GM12878 (cell line): ENCODE results near the gene SULT2B1. TPM values are rescaled to one million over a fixed set of nuclear protein-coding genes. Genes with fewer than 3 reads are reported as not detected.

Experiments
- ATAC-seq: fragments of 200-7000 bp; cut with Tn5 transposase; 3 replicates; pipeline ENCODE4 v1.9.1; 2020; ENCODE audit warnings: mild to moderate bottlenecking, moderate library complexity
- BruUV-seq: library from RNA; stranded (reverse); fragments of 400-500 nt; replicated peaks from 2 replicates; lab custom pipeline; 2021; lab: Mats Ljungman, UMichigan
- CTCF ChIA-PET: fragments of 300-600 bp; sonication (Branson Sonifier 250); formaldehyde crosslinking; extraction: SDS; loops from one replicate; lab custom pipeline; 2021; ENCODE audit warnings: inconsistent platforms; lab: Yijun Ruan, JAX
- POLR2A ChIA-PET: fragments of 350-600 bp; formaldehyde crosslinking; extraction: SDS; loops from one replicate; lab custom pipeline; 2021; ENCODE audit warnings: inconsistent platforms; lab: Charles Lee
- RAD21 ChIA-PET: fragments of 300-600 bp; sonication (Branson Sonifier 250); formaldehyde crosslinking; loops from one replicate; lab custom pipeline; 2023; ENCODE audit warnings: antibody characterized with exemption; ENCODE audit not compliant: unreplicated experiment; lab: Charles Lee
- SMC1A ChIA-PET: fragments of 300-600 bp; sonication (Branson Sonifier 250); formaldehyde crosslinking; loops from one replicate; lab custom pipeline; 2023; ENCODE audit not compliant: unreplicated experiment, uncharacterized antibody; lab: Charles Lee
- DNase-seq: peaks from one replicate; pipeline ENCODE4 v3.0.0-alpha.2; 2011; ENCODE audit warnings: low read depth, low spot score
- FAIRE-seq: peaks from 3 replicates; lab custom pipeline; 2011; peaks lifted over from hg19 to GRCh38; lab: Jason Lieb, UNC
- H2AFZ ChIP-seq: 2 replicates; pipeline ENCODE4 v1.6.0; 2011; ENCODE audit warnings: low read depth, low read length, control low read depth; ENCODE audit not compliant: control insufficient read depth
- H3K27ac ChIP-seq: 2 replicates; pipeline ENCODE4 v1.5.1; 2011; ENCODE audit warnings: control low read depth; ENCODE audit not compliant: control insufficient read depth, insufficient read depth
- H3K27me3 ChIP-seq, 2 experiments: replicated peaks in 1 of 2; 2 replicates each; pipeline versions ENCODE4 v1.6.0 to v1.6.1; 2011; ENCODE audit warnings: low read length in 1 of 2; ENCODE audit not compliant: control insufficient read depth in 2 of 2, insufficient read depth in 2 of 2
- H3K36me3 ChIP-seq, 2 experiments: 2 replicates each; pipeline ENCODE4 v1.5.1; 2011; ENCODE audit warnings: low read length in 1 of 2; ENCODE audit not compliant: control insufficient read depth in 2 of 2, insufficient read depth in 2 of 2
- H3K4me1 ChIP-seq: 2 replicates; pipeline ENCODE4 v1.6.1; 2011; ENCODE audit warnings: mild to moderate bottlenecking, low read length, moderate library complexity, mixed read lengths; ENCODE audit not compliant: control insufficient read depth, insufficient read depth
- H3K4me2 ChIP-seq: 2 replicates; pipeline ENCODE4 v1.6.0; 2011; ENCODE audit warnings: control low read depth; ENCODE audit not compliant: control insufficient read depth, insufficient read depth
- H3K4me3 ChIP-seq: fragments of 200-600 bp; sonication (generic); 2 replicates; pipeline ENCODE4 v1.5.1; 2016
- H3K79me2 ChIP-seq: 2 replicates; pipeline ENCODE4 v1.6.0; 2011; ENCODE audit warnings: low read length; ENCODE audit not compliant: control insufficient read depth, insufficient read depth
- H3K9ac ChIP-seq: 2 replicates; pipeline ENCODE4 v1.8.0; 2011; ENCODE audit warnings: low read length, control low read depth, mixed read lengths; ENCODE audit not compliant: control insufficient read depth, insufficient read depth
- H3K9me3 ChIP-seq: replicated peaks from 3 replicates; pipeline ENCODE4 v1.5.1; 2011; ENCODE audit warnings: mild to moderate bottlenecking, low read length; ENCODE audit not compliant: control insufficient read depth, insufficient read depth
- H4K20me1 ChIP-seq: 2 replicates; pipeline ENCODE4 v1.6.0; 2011; ENCODE audit not compliant: control insufficient read depth, insufficient read depth
- BHLHE40 ChIP-seq, 2 experiments: fragments of 450-650 bp in 1 of 2; IDR thresholded peaks; 2 replicates each; pipeline ENCODE4 v1.6.1; 2011 to 2017; ENCODE audit warnings: low read depth in 2 of 2, borderline replicate concordance in 1 of 2, improper control_type of control experiment in 1 of 2, low read length in 1 of 2, mild to moderate bottlenecking in 1 of 2
- CBFB ChIP-seq: IDR thresholded peaks from 2 replicates; pipeline ENCODE4 v1.6.1; 2016; ENCODE audit warnings: antibody characterized with exemption, low read depth
- CHD2 ChIP-seq: IDR thresholded peaks from 2 replicates; pipeline ENCODE4 v1.6.1; 2011; ENCODE audit warnings: low read depth, low read length, improper control_type of control experiment, borderline replicate concordance
- HDAC2 ChIP-seq: fragments of 200-600 bp; sonication (generic); IDR thresholded peaks from 2 replicates; pipeline ENCODE4 v1.6.1; 2017
- KAT2A ChIP-seq: conservative IDR thresholded peaks from 2 replicates; pipeline ENCODE4 v1.6.1; 2011; ENCODE audit warnings: low read depth, low read length; ENCODE audit not compliant: control insufficient read depth
- KLF5 ChIP-seq: fragments of 450-650 bp; IDR thresholded peaks from 2 replicates; pipeline ENCODE4 v1.6.1; 2014; ENCODE audit warnings: mild to moderate bottlenecking; ENCODE audit not compliant: partially characterized antibody
- NRF1 ChIP-seq: conservative IDR thresholded peaks from 2 replicates; pipeline ENCODE4 v1.6.1; 2011; ENCODE audit warnings: mild to moderate bottlenecking, low read depth, low read length, improper control_type of control experiment
- POLR2A ChIP-seq: IDR thresholded peaks from 2 replicates; pipeline ENCODE4 v1.6.1; 2011; ENCODE audit warnings: low read depth, mild to moderate bottlenecking, low read length
- SMARCA5 ChIP-seq: fragments of 450-650 bp; IDR thresholded peaks from 2 replicates; pipeline ENCODE4 v1.6.1; 2017; ENCODE audit warnings: mild to moderate bottlenecking
- SP1 ChIP-seq: IDR thresholded peaks from one replicate; pipeline ENCODE4 v1.6.1; 2011; ENCODE audit warnings: low read depth, low read length
- STAT1 ChIP-seq: fragments of 450-650 bp; conservative IDR thresholded peaks from 2 replicates; pipeline ENCODE4 v1.6.1; 2014; ENCODE audit warnings: antibody characterized with exemption, mild to moderate bottlenecking
- WGBS: methylation state at CpG from one replicate; pipeline ENCODE4 v1.1.6; 2016; ENCODE audit warnings: low lambda C conversion rate; ENCODE audit not compliant: insufficient replicate concordance, insufficient coverage; ENCODE audit errors: missing lambda C conversion rate; 5-methylcytosine and 5-hydroxymethylcytosine counted together
- in situ Hi-C: fragments of 300-500 bp; cut with MboI; formaldehyde crosslinking; loops from 9 replicates; pipeline ENCODE4 v1.14.3; 2018; ENCODE audit warnings: mixed read lengths
- intact Hi-C: fragments of 100-400 bp; cut with micrococcal nuclease; formaldehyde crosslinking; loops from one replicate; pipeline ENCODE4 v1.14.2; 2022; ENCODE audit not compliant: unreplicated experiment
- polyA plus RNA-seq, 11 experiments: library from polyadenylated mRNA; depleted of rRNA in 4 of 11; unstranded in 6 of 11; stranded (reverse) in 5 of 11; fragments of >200 nt; fragmentation: Nextera tagmentation in 4 of 11; fragmentation: Illumina TruSeq in 1 of 11; extraction: Ambion mirVana in 4 of 11; extraction: Trizol in 1 of 11; gene quantifications; 1 replicate in 1 of 11; 2 replicates in 10 of 11; pipeline versions ENCODE4 v1.2.1 to v1.2.3, GENCODE V29; 2011 to 2016; ENCODE audit warnings: inconsistent platforms in 2 of 11, missing spikeins in 2 of 11, low read depth in 1 of 11
- total RNA-seq, 4 experiments: library from RNA; depleted of rRNA in 3 of 4; stranded (reverse); fragments of >200 nt in 3 of 4; fragmentation: Illumina TruSeq in 1 of 4; extraction: Trizol in 1 of 4; gene quantifications; 2 replicates each; pipeline versions ENCODE4 v1.2.1 to v1.2.3, GENCODE V29; 2013 to 2021
- TF ChIP-seq, protein P1 (sequence below): fragments of 450-650 bp; formaldehyde crosslinking; IDR thresholded peaks from 2 replicates; pipeline ENCODE4 v1.4.0; 2020; ENCODE audit warnings: mild to moderate bottlenecking, moderate library complexity
- TF ChIP-seq, protein P2 (sequence below): IDR thresholded peaks from 2 replicates; pipeline ENCODE4 v1.6.1; 2011; ENCODE audit warnings: low read depth, low read length, improper control_type of control experiment, borderline replicate concordance

The SULT2B1 gene
- total and polyA plus RNA-seq, 10 of the 15 experiments (the other 5 are each of a cell fraction or from before 2014, with no cell fraction given): 0.11 to 0.14 TPM; not detected in 8

DNA sequence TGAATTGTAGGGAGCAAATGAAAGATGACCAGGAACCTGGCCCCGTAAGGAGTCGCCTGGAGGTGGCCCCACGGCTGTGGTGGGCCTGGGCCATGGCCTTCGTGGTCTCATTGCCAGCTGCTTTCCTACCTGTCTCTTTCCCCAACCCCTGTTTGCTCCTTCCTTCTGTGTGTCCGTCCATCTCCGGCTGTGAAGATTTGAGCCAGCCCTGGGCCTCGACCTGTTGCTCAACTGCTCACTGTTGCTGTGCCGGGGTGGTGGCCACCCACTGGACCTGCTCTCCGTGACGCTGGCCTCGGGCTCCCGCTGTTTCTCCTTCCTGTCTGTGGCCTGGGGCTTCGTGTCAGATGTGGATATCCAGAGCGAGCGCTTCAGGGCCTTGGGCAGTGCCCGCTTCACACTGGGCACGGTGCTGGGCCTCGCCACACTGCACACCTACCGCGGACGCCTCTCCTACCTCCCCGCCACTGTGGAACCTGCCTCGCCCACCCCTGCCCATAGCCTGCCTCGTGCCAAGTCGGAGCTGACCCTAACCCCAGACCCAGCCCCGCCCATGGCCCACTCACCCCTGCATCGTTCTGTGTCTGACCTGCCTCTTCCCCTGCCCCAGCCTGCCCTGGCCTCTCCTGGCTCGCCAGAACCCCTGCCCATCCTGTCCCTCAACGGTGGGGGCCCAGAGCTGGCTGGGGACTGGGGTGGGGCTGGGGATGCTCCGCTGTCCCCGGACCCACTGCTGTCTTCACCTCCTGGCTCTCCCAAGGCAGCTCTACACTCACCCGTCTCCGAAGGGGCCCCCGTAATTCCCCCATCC, 76.7 kb downstream of the SULT2B1 start:
- 95% methylated on average over 29 of the region's 34 CpGs for WGBS
- no peak overlapping the region for H2AFZ ChIP-seq
- no peak overlapping the region for H3K4me2 ChIP-seq
- no peak overlapping the region for H3K27ac ChIP-seq
- peaks cover 10% of the 10 kb centered on the region for H3K4me1 ChIP-seq
- no peaks in the 10 kb centered on the region for H4K20me1 ChIP-seq
- no peak for DNase-seq
- no peak for TF ChIP-seq SP1
- no peak for TF ChIP-seq CBFB
- TF ChIP-seq CHD2: no peak
- no peak for TF ChIP-seq BHLHE40 (IDR thresholded peaks at IDR 0.05; ENCODE audit: borderline replicate concordance in 1 of 2, low read depth in 2 of 2, low read length in 1 of 2)
- TF ChIP-seq POLR2A: 0 out of 2 replicates have a peak, but pooled peaks have one; percentile 20
- no peak for TF ChIP-seq SMARCA5
- SMC1A ChIA-PET: no interaction called here
- in situ Hi-C loops: loop anchor here (25.0 kb wide), 1 partner anchor 1259 kb away; the partner anchor contains the start of genes AKT1S1, IL4I1 and TBC1D17
- H3K36me3 ChIP-seq: peaks cover 4 to 8% of the 10 kb centered on the region in 2 experiments; a peak in 3 of 4 replicates
- no peak for FAIRE-seq
- ATAC-seq: no peak
- intact Hi-C loops: no loop called here
- no peaks in the 10 kb centered on the region for H3K9me3 ChIP-seq
- no TSS peak for BruUV-seq
- RAD21 ChIA-PET: interaction anchor here (1.6 kb wide), 1 partner anchor 10 kb away, joined by 6 read pairs; the partner anchor contains the start of genes RPL18 and SPHK2
- H3K9ac ChIP-seq: no peak overlapping the region
- no peak overlapping the region for H3K4me3 ChIP-seq
- H3K27me3 ChIP-seq: no peaks in the 10 kb centered on the region
- peaks cover 9% of the 10 kb centered on the region for H3K79me2 ChIP-seq
- CTCF ChIA-PET: no interaction called here
- POLR2A ChIA-PET: interaction anchor here (0.7 kb wide), 1 partner anchor 348 kb away, joined by 4 read pairs; no protein-coding TSS in a partner anchor

DNA sequence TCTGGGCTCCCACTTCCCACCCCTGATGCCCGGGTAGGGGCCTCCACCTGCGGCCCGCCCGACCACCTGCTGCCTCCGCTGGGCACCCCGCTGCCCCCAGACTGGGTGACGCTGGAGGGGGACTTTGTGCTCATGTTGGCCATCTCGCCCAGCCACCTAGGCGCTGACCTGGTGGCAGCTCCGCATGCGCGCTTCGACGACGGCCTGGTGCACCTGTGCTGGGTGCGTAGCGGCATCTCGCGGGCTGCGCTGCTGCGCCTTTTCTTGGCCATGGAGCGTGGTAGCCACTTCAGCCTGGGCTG, 77.3 kb downstream of the SULT2B1 start:
- Histone ChIP-seq H3K4me3 (no peak overlapping the region), H3K4me1 (peaks cover 16% of the 10 kb centered on the region), H3K4me2 (no peak overlapping the region), H3K9ac (no peak overlapping the region), H3K36me3 (peaks cover 4 to 8% of the 10 kb centered on the region in 2 experiments; a peak in 3 of 4 replicates), H3K79me2 (peaks cover 7% of the 10 kb centered on the region), H3K9me3 (no peaks in the 10 kb centered on the region), H2AFZ (no peak overlapping the region), H4K20me1 (no peaks in the 10 kb centered on the region), H3K27ac (no peak overlapping the region), H3K27me3 (no peaks in the 10 kb centered on the region)
- POLR2A ChIA-PET: interaction anchor here (0.7 kb wide), 1 partner anchor 348 kb away, joined by 4 read pairs; no protein-coding TSS in a partner anchor
- no peak for ATAC-seq
- in situ Hi-C loops (loop anchor here (25.0 kb wide), 1 partner anchor 1258 kb away; the partner anchor contains the start of genes AKT1S1, IL4I1 and TBC1D17), intact Hi-C loops (no loop called here)
- FAIRE-seq: no peak
- SMC1A ChIA-PET: no interaction called here
- WGBS: 96% methylated on average over 22 of the region's 22 CpGs
- CTCF ChIA-PET: no interaction called here
- RAD21 ChIA-PET: no interaction called here
- BruUV-seq: no TSS peak
- no peak for DNase-seq
- no peak for TF ChIP-seq CBFB
- TF ChIP-seq, protein P1, sequence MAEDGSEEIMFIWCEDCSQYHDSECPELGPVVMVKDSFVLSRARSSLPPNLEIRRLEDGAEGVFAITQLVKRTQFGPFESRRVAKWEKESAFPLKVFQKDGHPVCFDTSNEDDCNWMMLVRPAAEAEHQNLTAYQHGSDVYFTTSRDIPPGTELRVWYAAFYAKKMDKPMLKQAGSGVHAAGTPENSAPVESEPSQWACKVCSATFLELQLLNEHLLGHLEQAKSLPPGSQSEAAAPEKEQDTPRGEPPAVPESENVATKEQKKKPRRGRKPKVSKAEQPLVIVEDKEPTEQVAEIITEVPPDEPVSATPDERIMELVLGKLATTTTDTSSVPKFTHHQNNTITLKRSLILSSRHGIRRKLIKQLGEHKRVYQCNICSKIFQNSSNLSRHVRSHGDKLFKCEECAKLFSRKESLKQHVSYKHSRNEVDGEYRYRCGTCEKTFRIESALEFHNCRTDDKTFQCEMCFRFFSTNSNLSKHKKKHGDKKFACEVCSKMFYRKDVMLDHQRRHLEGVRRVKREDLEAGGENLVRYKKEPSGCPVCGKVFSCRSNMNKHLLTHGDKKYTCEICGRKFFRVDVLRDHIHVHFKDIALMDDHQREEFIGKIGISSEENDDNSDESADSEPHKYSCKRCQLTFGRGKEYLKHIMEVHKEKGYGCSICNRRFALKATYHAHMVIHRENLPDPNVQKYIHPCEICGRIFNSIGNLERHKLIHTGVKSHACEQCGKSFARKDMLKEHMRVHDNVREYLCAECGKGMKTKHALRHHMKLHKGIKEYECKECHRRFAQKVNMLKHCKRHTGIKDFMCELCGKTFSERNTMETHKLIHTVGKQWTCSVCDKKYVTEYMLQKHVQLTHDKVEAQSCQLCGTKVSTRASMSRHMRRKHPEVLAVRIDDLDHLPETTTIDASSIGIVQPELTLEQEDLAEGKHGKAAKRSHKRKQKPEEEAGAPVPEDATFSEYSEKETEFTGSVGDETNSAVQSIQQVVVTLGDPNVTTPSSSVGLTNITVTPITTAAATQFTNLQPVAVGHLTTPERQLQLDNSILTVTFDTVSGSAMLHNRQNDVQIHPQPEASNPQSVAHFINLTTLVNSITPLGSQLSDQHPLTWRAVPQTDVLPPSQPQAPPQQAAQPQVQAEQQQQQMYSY: no peak
- no peak for TF ChIP-seq KLF5
- TF ChIP-seq, protein P2, sequence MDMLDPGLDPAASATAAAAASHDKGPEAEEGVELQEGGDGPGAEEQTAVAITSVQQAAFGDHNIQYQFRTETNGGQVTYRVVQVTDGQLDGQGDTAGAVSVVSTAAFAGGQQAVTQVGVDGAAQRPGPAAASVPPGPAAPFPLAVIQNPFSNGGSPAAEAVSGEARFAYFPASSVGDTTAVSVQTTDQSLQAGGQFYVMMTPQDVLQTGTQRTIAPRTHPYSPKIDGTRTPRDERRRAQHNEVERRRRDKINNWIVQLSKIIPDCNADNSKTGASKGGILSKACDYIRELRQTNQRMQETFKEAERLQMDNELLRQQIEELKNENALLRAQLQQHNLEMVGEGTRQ: no peak
- TF ChIP-seq NRF1: no peak
- TF ChIP-seq STAT1: no peak
- no peak for TF ChIP-seq HDAC2
- TF ChIP-seq KAT2A: no peak
